GM12878 (cell line): ENCODE data around the gene KLK13.

ENCODE experiments used
- CREB1 ChIP-seq: IDR thresholded peaks from 2 replicates; pipeline ENCODE4 v1.6.1; 2012; ENCODE audit warnings: low read depth, mild to moderate bottlenecking, inconsistent platforms
- CTCF ChIP-seq, 3 experiments: IDR thresholded peaks in 2 of 3; conservative IDR thresholded peaks in 1 of 3; 2 replicates each; pipeline ENCODE4 v1.5.1; 2011; ENCODE audit warnings: low read depth in 3 of 3, low read length in 3 of 3, mild to moderate bottlenecking in 3 of 3, control low read depth in 2 of 3, moderate library complexity in 2 of 3, inconsistent platforms in 1 of 3, mixed read lengths in 1 of 3; ENCODE audit not compliant: control insufficient read depth in 2 of 3, insufficient read depth in 1 of 3; ENCODE audit errors: extremely low read depth in 1 of 3
- PAX8 ChIP-seq: fragments of 450-650 bp; IDR thresholded peaks from 2 replicates; pipeline ENCODE4 v1.6.1; 2017; ENCODE audit warnings: mild to moderate bottlenecking, moderate library complexity
- TAF1 ChIP-seq: IDR thresholded peaks from 2 replicates; pipeline ENCODE4 v1.6.1; 2011; ENCODE audit warnings: mild to moderate bottlenecking, low read depth, low read length, borderline replicate concordance
- TF ChIP-seq, protein P1 (sequence below): fragments of 450-650 bp; IDR thresholded peaks from 2 replicates; pipeline ENCODE4 v1.6.1; 2017; ENCODE audit warnings: mild to moderate bottlenecking, moderate library complexity

- no peak for TF ChIP-seq TAF1
- no peak for TF ChIP-seq CTCF (IDR thresholded peaks at IDR 0.05 in 2 of 3, conservative IDR thresholded peaks at IDR 0.05 in 1 of 3; ENCODE audit: control insufficient read depth in 2 of 3, extremely low read depth in 1 of 3, insufficient read depth in 1 of 3, low read depth in 3 of 3, low read length in 3 of 3)
- no peak for TF ChIP-seq PAX8
- no peak for TF ChIP-seq CREB1
- TF ChIP-seq, protein P1, sequence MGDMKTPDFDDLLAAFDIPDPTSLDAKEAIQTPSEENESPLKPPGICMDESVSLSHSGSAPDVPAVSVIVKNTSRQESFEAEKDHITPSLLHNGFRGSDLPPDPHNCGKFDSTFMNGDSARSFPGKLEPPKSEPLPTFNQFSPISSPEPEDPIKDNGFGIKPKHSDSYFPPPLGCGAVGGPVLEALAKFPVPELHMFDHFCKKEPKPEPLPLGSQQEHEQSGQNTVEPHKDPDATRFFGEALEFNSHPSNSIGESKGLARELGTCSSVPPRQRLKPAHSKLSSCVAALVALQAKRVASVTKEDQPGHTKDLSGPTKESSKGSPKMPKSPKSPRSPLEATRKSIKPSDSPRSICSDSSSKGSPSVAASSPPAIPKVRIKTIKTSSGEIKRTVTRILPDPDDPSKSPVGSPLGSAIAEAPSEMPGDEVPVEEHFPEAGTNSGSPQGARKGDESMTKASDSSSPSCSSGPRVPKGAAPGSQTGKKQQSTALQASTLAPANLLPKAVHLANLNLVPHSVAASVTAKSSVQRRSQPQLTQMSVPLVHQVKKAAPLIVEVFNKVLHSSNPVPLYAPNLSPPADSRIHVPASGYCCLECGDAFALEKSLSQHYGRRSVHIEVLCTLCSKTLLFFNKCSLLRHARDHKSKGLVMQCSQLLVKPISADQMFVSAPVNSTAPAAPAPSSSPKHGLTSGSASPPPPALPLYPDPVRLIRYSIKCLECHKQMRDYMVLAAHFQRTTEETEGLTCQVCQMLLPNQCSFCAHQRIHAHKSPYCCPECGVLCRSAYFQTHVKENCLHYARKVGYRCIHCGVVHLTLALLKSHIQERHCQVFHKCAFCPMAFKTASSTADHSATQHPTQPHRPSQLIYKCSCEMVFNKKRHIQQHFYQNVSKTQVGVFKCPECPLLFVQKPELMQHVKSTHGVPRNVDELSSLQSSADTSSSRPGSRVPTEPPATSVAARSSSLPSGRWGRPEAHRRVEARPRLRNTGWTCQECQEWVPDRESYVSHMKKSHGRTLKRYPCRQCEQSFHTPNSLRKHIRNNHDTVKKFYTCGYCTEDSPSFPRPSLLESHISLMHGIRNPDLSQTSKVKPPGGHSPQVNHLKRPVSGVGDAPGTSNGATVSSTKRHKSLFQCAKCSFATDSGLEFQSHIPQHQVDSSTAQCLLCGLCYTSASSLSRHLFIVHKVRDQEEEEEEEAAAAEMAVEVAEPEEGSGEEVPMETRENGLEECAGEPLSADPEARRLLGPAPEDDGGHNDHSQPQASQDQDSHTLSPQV: no peak
Observed at GRCh38 chr19:51078104-51078503, 13.2 kb upstream of the KLK13 start.
